ENCODE measurements around the gene GPC1. TPM values are rescaled to one million over a fixed set of nuclear protein-coding genes. Genes with fewer than 3 reads are reported as not detected.

GPC1 gene
- total and polyA plus RNA-seq, 2 of the 13 experiments (the other 11 are each of a cell fraction or from before 2014, with no cell fraction given), result 4.0 to 5.5 TPM

DNA sequence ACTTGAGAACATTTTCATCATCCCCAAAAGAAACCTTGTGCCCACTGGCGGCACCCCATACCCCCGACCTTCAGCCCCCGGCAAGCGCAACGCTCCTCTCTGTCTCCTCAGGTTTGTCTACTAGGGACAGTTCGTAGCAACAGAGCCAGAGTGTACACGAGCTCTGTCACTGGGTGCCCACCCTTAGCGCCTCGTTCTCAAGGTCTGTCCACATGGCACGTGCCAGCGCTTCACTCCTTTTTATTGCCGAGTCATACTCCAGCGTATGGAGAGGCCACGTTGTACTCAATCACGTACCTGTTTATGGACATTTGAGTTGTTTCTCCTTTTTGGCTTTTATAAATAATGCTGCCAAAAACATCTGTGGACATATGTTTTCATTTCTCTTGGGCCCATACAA is 30.3 kb upstream of the GPC1 start:
- no peaks in the 10 kb centered on the region for H4K20me1 ChIP-seq (ENCODE audit: insufficient read depth, low read length)
- H3K9ac ChIP-seq (ENCODE audit: insufficient read depth, low read depth, low read length), result no peak overlapping the region
- no peak overlapping the region for H3K4me2 ChIP-seq (ENCODE audit: low read depth, low read length)
- TF ChIP-seq ZNF652 (CRISPR knock-in tag; IDR thresholded peaks at IDR 0.05; ENCODE audit: borderline replicate concordance, low read depth) (no peak), NFE2L2 (IDR thresholded peaks at IDR 0.05; ENCODE audit: low read length) (peak; percentile 38; the same call in 1 of the 2 replicates)
- no peaks in the 10 kb centered on the region for H3K4me1 ChIP-seq (ENCODE audit: insufficient read depth, low read length)
- in situ Hi-C loops (cut with HindIII; ENCODE audit: extremely low pct_ligation_motif_present, low pct_unique_long_range_greater_than_20kb), result no loop called here
- ATAC-seq, result no peak
- H3K79me2 ChIP-seq (ENCODE audit: insufficient read depth, low read length), result no peaks in the 10 kb centered on the region
- no peaks in the 10 kb centered on the region for H3K36me3 ChIP-seq (replicated peaks in 1 of 2; ENCODE audit: control insufficient read depth in 1 of 2, insufficient read depth in 2 of 2, low read length in 2 of 2)
- CTCF ChIA-PET (ENCODE audit: low intra/inter-chr PET ratio, low total read pairs), result no interaction called here
- no peak overlapping the region for H2AFZ ChIP-seq (ENCODE audit: low read length)
- WGBS (ENCODE audit: low lambda C conversion rate), result 31% methylated on average over 15 of the region's 15 CpGs
- no peak overlapping the region for H3K27ac ChIP-seq (ENCODE audit: extremely low read length, insufficient read depth, low read length)
- peaks cover 16 to 92% of the 10 kb centered on the region in 2 experiments for H3K27me3 ChIP-seq (ENCODE audit: control insufficient read depth in 1 of 2, insufficient read depth in 2 of 2, low read length in 2 of 2)
- no TSS peak for BruUV-seq (replicated peaks)
- no peak for FAIRE-seq
- no peak overlapping the region for H3K4me3 ChIP-seq (replicated peaks in 1 of 3; ENCODE audit: insufficient read depth in 1 of 3, low read depth in 2 of 3, low read length in 3 of 3)
- no peak for DNase-seq (ENCODE audit: low spot score)
- intact Hi-C loops (cut with micrococcal nuclease; ENCODE audit: unreplicated experiment), result no loop called here
- POLR2A ChIA-PET, result no interaction called here
- no peaks in the 10 kb centered on the region for H3K9me3 ChIP-seq (ENCODE audit: low read length)

GRCh38 chr2:240405684-240406313 is 29.7 kb upstream of the GPC1 start:
- no peak overlapping the region for H3K4me2 ChIP-seq (ENCODE audit: low read depth, low read length)
- in situ Hi-C loops (cut with HindIII; ENCODE audit: extremely low pct_ligation_motif_present, low pct_unique_long_range_greater_than_20kb), result no loop called here
- ChIA-PET CTCF (ENCODE audit: low intra/inter-chr PET ratio, low total read pairs) (no interaction called here), POLR2A (no interaction called here)
- no TSS peak for BruUV-seq (replicated peaks)
- H3K9me3 ChIP-seq (ENCODE audit: low read length), result no peaks in the 10 kb centered on the region
- H3K4me1 ChIP-seq (ENCODE audit: insufficient read depth, low read length), result no peaks in the 10 kb centered on the region
- DNase-seq (ENCODE audit: low spot score) (no peak), FAIRE-seq (no peak), ATAC-seq (no peak)
- H3K9ac ChIP-seq (ENCODE audit: insufficient read depth, low read depth, low read length), result no peak overlapping the region
- H3K79me2 ChIP-seq (ENCODE audit: insufficient read depth, low read length), result no peaks in the 10 kb centered on the region
- H3K27ac ChIP-seq (ENCODE audit: extremely low read length, insufficient read depth, low read length), result no peak overlapping the region
- H2AFZ ChIP-seq (ENCODE audit: low read length), result no peak overlapping the region
- H3K4me3 ChIP-seq (replicated peaks in 1 of 3; ENCODE audit: insufficient read depth in 1 of 3, low read depth in 2 of 3, low read length in 3 of 3), result no peak overlapping the region
- intact Hi-C loops (cut with micrococcal nuclease; ENCODE audit: unreplicated experiment), result no loop called here
- no peaks in the 10 kb centered on the region for H4K20me1 ChIP-seq (ENCODE audit: insufficient read depth, low read length)
- peaks cover 18 to 92% of the 10 kb centered on the region in 2 experiments for H3K27me3 ChIP-seq (ENCODE audit: control insufficient read depth in 1 of 2, insufficient read depth in 2 of 2, low read length in 2 of 2)
- WGBS (ENCODE audit: low lambda C conversion rate), result 5% methylated on average over 9 of the region's 9 CpGs
- no peaks in the 10 kb centered on the region for H3K36me3 ChIP-seq (replicated peaks in 1 of 2; ENCODE audit: control insufficient read depth in 1 of 2, insufficient read depth in 2 of 2, low read length in 2 of 2)
- no peak for TF ChIP-seq ZFP36L2 (CRISPR knock-in tag; IDR thresholded peaks at IDR 0.05)
- no peak for TF ChIP-seq TBL1XR1 (IDR thresholded peaks at IDR 0.05; ENCODE audit: borderline replicate concordance, low read length, partially characterized antibody)
- TF ChIP-seq ETS1 (CRISPR knock-in tag; IDR thresholded peaks at IDR 0.05), result no peak
- TF ChIP-seq, protein P1, sequence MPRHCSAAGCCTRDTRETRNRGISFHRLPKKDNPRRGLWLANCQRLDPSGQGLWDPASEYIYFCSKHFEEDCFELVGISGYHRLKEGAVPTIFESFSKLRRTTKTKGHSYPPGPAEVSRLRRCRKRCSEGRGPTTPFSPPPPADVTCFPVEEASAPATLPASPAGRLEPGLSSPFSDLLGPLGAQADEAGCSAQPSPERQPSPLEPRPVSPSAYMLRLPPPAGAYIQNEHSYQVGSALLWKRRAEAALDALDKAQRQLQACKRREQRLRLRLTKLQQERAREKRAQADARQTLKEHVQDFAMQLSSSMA (CRISPR knock-in tag; IDR thresholded peaks at IDR 0.05), result no peak
- TF ChIP-seq HHEX (CRISPR knock-in tag; IDR thresholded peaks at IDR 0.05), result no peak
- TF ChIP-seq, protein P2, sequence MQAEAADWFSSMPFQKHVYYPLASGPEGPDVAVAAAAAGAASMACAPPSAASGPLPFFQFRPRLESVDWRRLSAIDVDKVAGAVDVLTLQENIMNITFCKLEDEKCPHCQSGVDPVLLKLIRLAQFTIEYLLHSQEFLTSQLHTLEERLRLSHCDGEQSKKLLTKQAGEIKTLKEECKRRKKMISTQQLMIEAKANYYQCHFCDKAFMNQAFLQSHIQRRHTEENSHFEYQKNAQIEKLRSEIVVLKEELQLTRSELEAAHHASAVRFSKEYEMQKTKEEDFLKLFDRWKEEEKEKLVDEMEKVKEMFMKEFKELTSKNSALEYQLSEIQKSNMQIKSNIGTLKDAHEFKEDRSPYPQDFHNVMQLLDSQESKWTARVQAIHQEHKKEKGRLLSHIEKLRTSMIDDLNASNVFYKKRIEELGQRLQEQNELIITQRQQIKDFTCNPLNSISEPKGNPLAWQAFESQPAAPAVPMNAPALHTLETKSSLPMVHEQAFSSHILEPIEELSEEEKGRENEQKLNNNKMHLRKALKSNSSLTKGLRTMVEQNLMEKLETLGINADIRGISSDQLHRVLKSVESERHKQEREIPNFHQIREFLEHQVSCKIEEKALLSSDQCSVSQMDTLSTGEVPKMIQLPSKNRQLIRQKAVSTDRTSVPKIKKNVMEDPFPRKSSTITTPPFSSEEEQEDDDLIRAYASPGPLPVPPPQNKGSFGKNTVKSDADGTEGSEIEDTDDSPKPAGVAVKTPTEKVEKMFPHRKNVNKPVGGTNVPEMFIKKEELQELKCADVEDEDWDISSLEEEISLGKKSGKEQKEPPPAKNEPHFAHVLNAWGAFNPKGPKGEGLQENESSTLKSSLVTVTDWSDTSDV (CRISPR knock-in tag; IDR thresholded peaks at IDR 0.05), result no peak
- no peak for TF ChIP-seq LCORL (IDR thresholded peaks at IDR 0.05)
- TF ChIP-seq LCORL (CRISPR knock-in tag; IDR thresholded peaks at IDR 0.05), result no peak
- no peak for TF ChIP-seq ZNF781 (CRISPR knock-in tag; IDR thresholded peaks at IDR 0.05; ENCODE audit: borderline replicate concordance, not compliant biosample characterization)
- TF ChIP-seq, protein P3, sequence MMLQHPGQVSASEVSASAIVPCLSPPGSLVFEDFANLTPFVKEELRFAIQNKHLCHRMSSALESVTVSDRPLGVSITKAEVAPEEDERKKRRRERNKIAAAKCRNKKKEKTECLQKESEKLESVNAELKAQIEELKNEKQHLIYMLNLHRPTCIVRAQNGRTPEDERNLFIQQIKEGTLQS (CRISPR knock-in tag; IDR thresholded peaks at IDR 0.05), result no peak
- no peak for TF ChIP-seq NFIC (IDR thresholded peaks at IDR 0.05; ENCODE audit: low read length)
- no peak for TF ChIP-seq YEATS4 (CRISPR knock-in tag; IDR thresholded peaks at IDR 0.05; ENCODE audit: borderline replicate concordance)
- no peak for TF ChIP-seq HMG20B (CRISPR knock-in tag; conservative IDR thresholded peaks at IDR 0.05)
